Adrenal gland (tissue), 5 donors: ENCODE measurements around the gene COG6.

ENCODE experiments used
- CTCF ChIP-seq, 6 experiments: fragments of 450-650 bp in 4 of 6; fragments of 200-600 bp in 2 of 6; sonication (generic) in 1 of 6; IDR thresholded peaks; 1 replicate in 5 of 6; 2 replicates in 1 of 6; pipeline versions ENCODE4 v1.5.1 to v1.8.0; 2016 to 2021; ENCODE audit warnings: antibody characterized with exemption in 6 of 6, mild to moderate bottlenecking in 2 of 6, moderate library complexity in 1 of 6
- POLR2A ChIP-seq, 2 donors: fragments of 450-650 bp; IDR thresholded peaks; one replicate each; pipeline ENCODE4 v1.6.1; 2017; ENCODE audit warnings: antibody characterized with exemption in 2 of 2, mild to moderate bottlenecking in 2 of 2, moderate library complexity in 1 of 2
- donor health status: DM: no; HTN: no; CAD: no.

DNA sequence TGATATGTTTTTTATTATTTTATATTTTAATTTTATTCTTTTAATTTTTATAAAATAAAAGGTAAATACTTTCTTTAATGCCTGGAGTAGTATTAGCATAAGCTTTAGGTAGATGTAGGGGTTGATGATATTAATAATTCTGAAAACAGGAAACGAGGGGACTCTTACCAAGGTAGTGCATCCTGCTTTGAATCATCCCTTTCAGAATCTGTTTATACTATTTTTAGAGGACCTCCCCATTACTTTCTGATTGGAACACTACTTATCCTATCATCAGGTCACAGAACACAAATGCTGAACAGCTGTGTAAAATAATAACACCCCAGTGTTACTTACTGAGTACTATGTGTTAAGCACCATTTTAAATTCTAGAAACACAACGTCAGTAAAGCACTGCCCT, 27.3 kb downstream of the COG6 start:
- TF ChIP-seq CTCF (IDR thresholded peaks at IDR 0.05) (no peak), POLR2A (IDR thresholded peaks at IDR 0.05) (no peak)
